ENCODE data around the gene PFKFB3. TPM values are rescaled to one million over a fixed set of nuclear protein-coding genes. Genes with fewer than 3 reads are reported as not detected.

PFKFB3 gene
- total RNA-seq, 1 donor from 2014 or later: 54.9 TPM

DNA sequence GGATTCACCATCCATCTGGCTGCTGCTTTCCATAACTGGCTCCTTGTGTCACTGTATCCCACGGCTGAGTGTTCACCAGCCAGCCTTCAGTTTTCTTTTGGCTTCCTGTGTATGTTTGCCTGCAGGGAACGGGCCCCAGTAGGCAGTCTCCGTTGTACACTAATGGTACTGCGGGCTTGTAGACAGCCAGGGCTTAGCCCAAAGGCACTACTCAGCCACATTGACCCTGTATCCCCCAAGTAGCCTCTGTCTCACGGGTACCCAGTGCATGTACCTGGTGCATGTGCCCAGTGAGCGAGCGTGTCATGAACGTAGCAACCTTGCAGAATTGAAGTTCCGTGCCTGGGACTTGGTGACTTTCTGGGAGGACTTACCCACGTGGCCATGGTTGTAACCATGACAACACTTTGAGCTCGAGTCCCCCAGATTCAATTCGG lies 6.1 kb downstream of the PFKFB3 start:
- H3K4me3 ChIP-seq (ENCODE audit: low read depth, low read length): no peak overlapping the region
- DNase-seq (ENCODE audit: low read depth): no peak
- TF ChIP-seq CTCF (conservative IDR thresholded peaks at IDR 0.05; ENCODE audit: low read depth, low read length): no peak

GRCh38 chr10:6211341-6211670 lies 8.6 kb downstream of the PFKFB3 start:
- DNase-seq (ENCODE audit: low read depth): no peak
- no peak for TF ChIP-seq CTCF (conservative IDR thresholded peaks at IDR 0.05; ENCODE audit: low read depth, low read length)

DNA sequence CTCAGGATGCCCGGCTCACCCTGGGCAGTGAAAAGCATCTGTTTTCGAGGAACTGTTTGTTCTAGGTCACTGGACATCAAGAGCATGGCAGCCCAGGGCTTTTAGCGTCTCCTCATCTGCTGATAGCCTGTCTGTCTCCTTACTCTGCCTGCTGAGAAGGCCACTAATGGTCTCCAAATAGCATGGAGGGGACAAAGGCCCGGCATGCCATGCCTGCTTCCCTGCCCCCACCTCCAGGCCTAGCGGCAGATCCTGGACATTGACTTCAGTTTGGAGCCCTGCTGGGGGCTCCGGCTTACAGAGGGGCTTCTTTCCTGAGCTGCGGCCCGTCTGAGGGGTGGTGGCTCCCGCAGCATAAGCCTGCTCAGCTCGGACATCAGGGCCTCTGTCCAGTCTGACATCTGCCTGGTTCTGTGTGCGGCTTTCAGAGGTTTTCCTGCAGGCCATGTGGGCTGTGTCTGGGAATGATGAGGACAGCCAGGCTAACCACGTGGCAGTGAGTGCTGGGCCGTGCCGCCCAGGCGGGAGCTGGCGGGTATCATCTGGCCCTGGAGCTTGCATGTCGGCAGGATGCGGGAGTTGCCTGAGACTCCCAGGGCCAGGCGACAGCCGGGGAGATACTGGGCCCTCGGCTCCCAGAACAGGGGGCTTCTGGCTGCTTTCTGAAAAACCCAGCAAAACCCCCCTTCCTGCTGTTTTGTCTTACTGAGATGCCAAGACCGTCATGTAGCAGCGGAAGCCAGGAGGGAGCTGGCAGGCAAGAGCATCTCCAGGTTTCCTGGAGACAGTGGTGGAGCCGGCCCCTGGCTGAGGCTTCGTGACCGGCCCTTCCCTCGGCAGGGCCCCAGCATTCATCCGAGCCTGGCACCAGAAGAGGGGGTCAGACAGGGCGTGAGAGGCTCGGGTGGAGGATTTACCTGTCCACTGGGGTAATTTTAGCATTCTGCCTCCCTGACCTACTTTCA lies 9.2 kb downstream of the PFKFB3 start:
- no peak for DNase-seq (ENCODE audit: low read depth)
- TF ChIP-seq CTCF (conservative IDR thresholded peaks at IDR 0.05; ENCODE audit: low read depth, low read length): no peak

More at GRCh38 chr10:6211341-6211670, 8.6 kb downstream of the PFKFB3 start:
- H3K4me3 ChIP-seq (ENCODE audit: low read depth, low read length): no peak overlapping the region

GRCh38 chr10:6212806-6213205 lies 10.1 kb downstream of the PFKFB3 start:
- H3K4me3 ChIP-seq (ENCODE audit: low read depth, low read length): no peak overlapping the region
- TF ChIP-seq CTCF (conservative IDR thresholded peaks at IDR 0.05; ENCODE audit: low read depth, low read length): no peak
- DNase-seq (ENCODE audit: low read depth): no peak

More for the DNA sequence above, 9.2 kb downstream of the PFKFB3 start:
- H3K4me3 ChIP-seq (ENCODE audit: low read depth, low read length): no peak overlapping the region

DNA sequence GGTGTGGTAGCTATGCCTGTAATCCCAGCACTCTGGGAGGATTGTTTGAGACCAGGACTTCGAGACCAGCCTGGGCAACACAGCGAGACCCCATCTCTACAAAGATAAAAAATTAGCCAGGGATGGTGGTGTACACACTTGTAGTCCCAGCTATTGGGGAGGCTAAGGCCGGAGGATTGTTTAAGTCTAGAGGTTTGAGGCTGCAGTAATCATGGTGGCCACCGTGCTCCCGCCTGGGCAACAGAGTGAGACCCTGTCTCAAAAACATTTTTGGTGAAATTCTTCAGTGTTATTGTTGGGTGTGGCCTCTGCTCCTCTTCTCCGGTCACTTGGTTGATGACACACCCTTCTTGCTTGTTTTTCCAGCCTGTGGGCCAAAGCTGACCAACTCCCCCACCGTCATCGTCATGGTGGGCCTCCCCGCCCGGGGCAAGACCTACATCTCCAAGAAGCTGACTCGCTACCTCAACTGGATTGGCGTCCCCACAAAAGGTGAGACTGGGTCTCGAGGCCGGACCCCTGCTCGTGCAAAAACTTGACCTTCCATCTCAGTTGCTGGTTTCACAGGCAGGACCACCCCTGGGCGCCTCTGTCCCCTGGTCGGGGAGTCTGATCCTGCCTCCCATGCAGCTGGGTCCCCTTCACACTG lies 10.6 kb downstream of the PFKFB3 start:
- no peak for DNase-seq (ENCODE audit: low read depth)
- TF ChIP-seq CTCF (conservative IDR thresholded peaks at IDR 0.05; ENCODE audit: low read depth, low read length): no peak
- no peak overlapping the region for H3K4me3 ChIP-seq (ENCODE audit: low read depth, low read length)

DNA sequence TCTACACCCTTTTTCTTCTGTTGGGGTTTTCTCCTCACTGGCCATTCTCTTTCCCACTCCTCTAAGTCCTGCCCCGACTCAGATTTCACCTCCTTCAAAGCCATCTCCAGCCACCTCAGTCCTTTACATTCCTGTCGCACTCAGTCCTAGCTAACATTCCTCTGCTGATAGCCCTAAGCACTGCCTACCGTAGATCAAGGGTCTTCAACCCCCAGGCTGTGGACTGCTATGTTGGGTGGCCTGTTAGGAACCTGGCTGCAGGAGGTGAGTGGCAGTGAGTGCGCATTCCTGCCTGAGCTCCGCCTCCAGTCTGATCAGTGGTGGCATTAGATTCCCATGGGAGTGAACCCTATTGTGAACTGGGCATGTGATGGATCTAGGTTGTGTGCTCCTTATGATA lies 11.2 kb downstream of the PFKFB3 start:
- H3K4me3 ChIP-seq (ENCODE audit: low read depth, low read length): no peak overlapping the region
- no peak for TF ChIP-seq CTCF (conservative IDR thresholded peaks at IDR 0.05; ENCODE audit: low read depth, low read length)
- no peak for DNase-seq (ENCODE audit: low read depth)
